GM12878 (cell line): ENCODE data around the gene TBC1D1. TPM values are rescaled to one million over a fixed set of nuclear protein-coding genes. Genes with fewer than 3 reads are reported as not detected.

ENCODE experiments used
- ATAC-seq: fragments of 200-7000 bp; cut with Tn5 transposase; 3 replicates; pipeline ENCODE4 v1.9.1; 2020; ENCODE audit warnings: mild to moderate bottlenecking, moderate library complexity
- BruUV-seq: library from RNA; stranded (reverse); fragments of 400-500 nt; replicated peaks from 2 replicates; lab custom pipeline; 2021; lab: Mats Ljungman, UMichigan
- CTCF ChIA-PET: fragments of 300-600 bp; sonication (Branson Sonifier 250); formaldehyde crosslinking; extraction: SDS; loops from one replicate; lab custom pipeline; 2021; ENCODE audit warnings: inconsistent platforms; lab: Yijun Ruan, JAX
- POLR2A ChIA-PET: fragments of 350-600 bp; formaldehyde crosslinking; extraction: SDS; loops from one replicate; lab custom pipeline; 2021; ENCODE audit warnings: inconsistent platforms; lab: Charles Lee
- RAD21 ChIA-PET: fragments of 300-600 bp; sonication (Branson Sonifier 250); formaldehyde crosslinking; loops from one replicate; lab custom pipeline; 2023; ENCODE audit warnings: antibody characterized with exemption; ENCODE audit not compliant: unreplicated experiment; lab: Charles Lee
- SMC1A ChIA-PET: fragments of 300-600 bp; sonication (Branson Sonifier 250); formaldehyde crosslinking; loops from one replicate; lab custom pipeline; 2023; ENCODE audit not compliant: unreplicated experiment, uncharacterized antibody; lab: Charles Lee
- DNase-seq: peaks from one replicate; pipeline ENCODE4 v3.0.0-alpha.2; 2011; ENCODE audit warnings: low read depth, low spot score
- FAIRE-seq: peaks from 3 replicates; lab custom pipeline; 2011; peaks lifted over from hg19 to GRCh38; lab: Jason Lieb, UNC
- H2AFZ ChIP-seq: 2 replicates; pipeline ENCODE4 v1.6.0; 2011; ENCODE audit warnings: low read depth, low read length, control low read depth; ENCODE audit not compliant: control insufficient read depth
- H3K27ac ChIP-seq: 2 replicates; pipeline ENCODE4 v1.5.1; 2011; ENCODE audit warnings: control low read depth; ENCODE audit not compliant: control insufficient read depth, insufficient read depth
- H3K27me3 ChIP-seq, 2 experiments: replicated peaks in 1 of 2; 2 replicates each; pipeline versions ENCODE4 v1.6.0 to v1.6.1; 2011; ENCODE audit warnings: low read length in 1 of 2; ENCODE audit not compliant: control insufficient read depth in 2 of 2, insufficient read depth in 2 of 2
- H3K36me3 ChIP-seq, 2 experiments: 2 replicates each; pipeline ENCODE4 v1.5.1; 2011; ENCODE audit warnings: low read length in 1 of 2; ENCODE audit not compliant: control insufficient read depth in 2 of 2, insufficient read depth in 2 of 2
- H3K4me1 ChIP-seq: 2 replicates; pipeline ENCODE4 v1.6.1; 2011; ENCODE audit warnings: mild to moderate bottlenecking, low read length, moderate library complexity, mixed read lengths; ENCODE audit not compliant: control insufficient read depth, insufficient read depth
- H3K4me2 ChIP-seq: 2 replicates; pipeline ENCODE4 v1.6.0; 2011; ENCODE audit warnings: control low read depth; ENCODE audit not compliant: control insufficient read depth, insufficient read depth
- H3K4me3 ChIP-seq: fragments of 200-600 bp; sonication (generic); 2 replicates; pipeline ENCODE4 v1.5.1; 2016
- H3K79me2 ChIP-seq: 2 replicates; pipeline ENCODE4 v1.6.0; 2011; ENCODE audit warnings: low read length; ENCODE audit not compliant: control insufficient read depth, insufficient read depth
- H3K9ac ChIP-seq: 2 replicates; pipeline ENCODE4 v1.8.0; 2011; ENCODE audit warnings: low read length, control low read depth, mixed read lengths; ENCODE audit not compliant: control insufficient read depth, insufficient read depth
- H3K9me3 ChIP-seq: replicated peaks from 3 replicates; pipeline ENCODE4 v1.5.1; 2011; ENCODE audit warnings: mild to moderate bottlenecking, low read length; ENCODE audit not compliant: control insufficient read depth, insufficient read depth
- H4K20me1 ChIP-seq: 2 replicates; pipeline ENCODE4 v1.6.0; 2011; ENCODE audit not compliant: control insufficient read depth, insufficient read depth
- ATF2 ChIP-seq: IDR thresholded peaks from 2 replicates; pipeline ENCODE4 v1.6.1; 2012; ENCODE audit warnings: low read length, inconsistent platforms
- CHD1 ChIP-seq: IDR thresholded peaks from 2 replicates; pipeline ENCODE4 v1.6.1; 2012; ENCODE audit warnings: low read depth, low read length, improper control_type of control experiment
- CTCF ChIP-seq, 3 experiments: IDR thresholded peaks in 2 of 3; conservative IDR thresholded peaks in 1 of 3; 2 replicates each; pipeline ENCODE4 v1.5.1; 2011; ENCODE audit warnings: low read depth in 3 of 3, low read length in 3 of 3, mild to moderate bottlenecking in 3 of 3, control low read depth in 2 of 3, moderate library complexity in 2 of 3, inconsistent platforms in 1 of 3, mixed read lengths in 1 of 3; ENCODE audit not compliant: control insufficient read depth in 2 of 3, insufficient read depth in 1 of 3; ENCODE audit errors: extremely low read depth in 1 of 3
- NR2F1 ChIP-seq: fragments of 450-650 bp; conservative IDR thresholded peaks from 2 replicates; pipeline ENCODE4 v1.6.1; 2017; ENCODE audit warnings: mild to moderate bottlenecking
- POLR2AphosphoS5 ChIP-seq: IDR thresholded peaks from 2 replicates; pipeline ENCODE4 v1.6.1; 2011; ENCODE audit warnings: mild to moderate bottlenecking, low read length, inconsistent platforms
- WGBS: methylation state at CpG from one replicate; pipeline ENCODE4 v1.1.6; 2016; ENCODE audit warnings: low lambda C conversion rate; ENCODE audit not compliant: insufficient replicate concordance, insufficient coverage; ENCODE audit errors: missing lambda C conversion rate; 5-methylcytosine and 5-hydroxymethylcytosine counted together
- in situ Hi-C: fragments of 300-500 bp; cut with MboI; formaldehyde crosslinking; loops from 9 replicates; pipeline ENCODE4 v1.14.3; 2018; ENCODE audit warnings: mixed read lengths
- intact Hi-C: fragments of 100-400 bp; cut with micrococcal nuclease; formaldehyde crosslinking; loops from one replicate; pipeline ENCODE4 v1.14.2; 2022; ENCODE audit not compliant: unreplicated experiment
- polyA plus RNA-seq, 11 experiments: library from polyadenylated mRNA; depleted of rRNA in 4 of 11; unstranded in 6 of 11; stranded (reverse) in 5 of 11; fragments of >200 nt; fragmentation: Nextera tagmentation in 4 of 11; fragmentation: Illumina TruSeq in 1 of 11; extraction: Ambion mirVana in 4 of 11; extraction: Trizol in 1 of 11; gene quantifications; 1 replicate in 1 of 11; 2 replicates in 10 of 11; pipeline versions ENCODE4 v1.2.1 to v1.2.3, GENCODE V29; 2011 to 2016; ENCODE audit warnings: inconsistent platforms in 2 of 11, missing spikeins in 2 of 11, low read depth in 1 of 11
- total RNA-seq, 4 experiments: library from RNA; depleted of rRNA in 3 of 4; stranded (reverse); fragments of >200 nt in 3 of 4; fragmentation: Illumina TruSeq in 1 of 4; extraction: Trizol in 1 of 4; gene quantifications; 2 replicates each; pipeline versions ENCODE4 v1.2.1 to v1.2.3, GENCODE V29; 2013 to 2021
- TF ChIP-seq, protein P1 (sequence below): IDR thresholded peaks from 2 replicates; pipeline ENCODE4 v1.6.1; 2011; ENCODE audit warnings: low read depth, mild to moderate bottlenecking, low read length, moderate library complexity, borderline replicate concordance; ENCODE audit errors: extremely low read depth

TBC1D1 gene
- total and polyA plus RNA-seq, 10 of the 15 experiments (the other 5 are each of a cell fraction or from before 2014, with no cell fraction given) = 5.3 to 102 (median 57.8) TPM

DNA sequence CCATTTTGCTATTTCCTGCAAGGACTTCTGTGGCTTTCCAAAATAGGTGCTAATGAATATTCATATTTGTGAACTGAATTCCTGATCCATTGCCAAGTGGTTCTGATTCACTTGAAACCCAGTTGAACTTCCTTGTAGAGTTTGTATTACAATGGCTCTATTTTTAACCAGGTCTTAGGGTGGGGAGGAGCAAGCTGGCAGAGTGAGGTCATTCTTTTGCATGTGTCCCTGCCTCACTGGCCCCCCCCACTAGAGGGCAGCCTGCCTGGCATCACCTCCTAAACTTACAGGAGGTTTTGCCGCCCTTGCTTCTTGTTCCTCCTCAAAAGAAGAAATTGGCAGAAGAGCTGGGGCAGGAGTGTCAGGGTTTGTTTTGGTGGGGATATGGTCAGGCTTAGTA, 79.8 kb downstream of the TBC1D1 start:
- DNase-seq (no peak), ATAC-seq (peak; percentile 85), FAIRE-seq (peak; percentile 65)
- POLR2A ChIA-PET = no interaction called here
- Histone ChIP-seq H4K20me1 (no peaks in the 10 kb centered on the region), H3K79me2 (no peaks in the 10 kb centered on the region), H3K4me2 (no peak overlapping the region), H3K27me3 (no peaks in the 10 kb centered on the region), H3K9me3 (no peaks in the 10 kb centered on the region), H2AFZ (no peak overlapping the region), H3K4me3 (no peak overlapping the region), H3K36me3 (no peaks in the 10 kb centered on the region), H3K4me1 (no peaks in the 10 kb centered on the region; the same call in 1 of the 2 replicates), H3K9ac (no peak overlapping the region), H3K27ac (no peak overlapping the region)
- intact Hi-C loops (no loop called here), in situ Hi-C loops (no loop called here)
- RAD21 ChIA-PET = no interaction called here
- BruUV-seq = no TSS peak
- WGBS = 0% methylated on average over 1 of the region's 1 CpG
- CTCF ChIA-PET = interaction anchor here (0.5 to 1.1 kb wide), 3 partner anchors 22 to 92 kb away, joined by 3 read pairs; no protein-coding TSS in a partner anchor
- SMC1A ChIA-PET = interaction anchor here (1.1 kb wide), 1 partner anchor 17 kb away, joined by 3 read pairs; no protein-coding TSS in a partner anchor
- no peak for TF ChIP-seq NR2F1
- peak; percentile 15 to 52 (median 49); a peak in 4 of 6 replicates for TF ChIP-seq CTCF (IDR thresholded peaks at IDR 0.05 in 2 of 3, conservative IDR thresholded peaks at IDR 0.05 in 1 of 3; ENCODE audit: control insufficient read depth in 2 of 3, extremely low read depth in 1 of 3, insufficient read depth in 1 of 3, low read depth in 3 of 3, low read length in 3 of 3)
- 0 out of 2 replicates have a peak, but pooled peaks have one; percentile 39 for TF ChIP-seq ATF2
- TF ChIP-seq, protein P1, sequence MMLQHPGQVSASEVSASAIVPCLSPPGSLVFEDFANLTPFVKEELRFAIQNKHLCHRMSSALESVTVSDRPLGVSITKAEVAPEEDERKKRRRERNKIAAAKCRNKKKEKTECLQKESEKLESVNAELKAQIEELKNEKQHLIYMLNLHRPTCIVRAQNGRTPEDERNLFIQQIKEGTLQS = no peak
- TF ChIP-seq POLR2AphosphoS5 = no peak
- no peak for TF ChIP-seq CHD1
